SK-N-MC (cell line): ENCODE measurements around the gene GYS2.
"Not testable (repeated sequence)": the region's sequence is repeated elsewhere in the genome, so short reads cannot be mapped to it uniquely, and the experiment has no call there.

Experiments
- DNase-seq: peaks from one replicate; pipeline ENCODE4 v3.0.0-alpha.2; 2011; ENCODE audit warnings: low read depth, low spot score
- H3K27ac ChIP-seq: fragments of 200-600 bp; sonication (generic); 2 replicates; pipeline ENCODE4 v1.5.1; 2016; ENCODE audit warnings: mixed run types
- H3K36me3 ChIP-seq: fragments of 200-600 bp; sonication (generic); 2 replicates; pipeline ENCODE4 v1.6.1; 2017; ENCODE audit warnings: antibody characterized with exemption, low read length, mixed read lengths; ENCODE audit not compliant: insufficient read depth
- H3K4me3 ChIP-seq: fragments of 200-600 bp; sonication (generic); 2 replicates; pipeline ENCODE4 v1.5.1; 2016
- H3K9ac ChIP-seq: fragments of 200-600 bp; sonication (generic); 2 replicates; pipeline ENCODE4 v1.8.0; 2017; ENCODE audit warnings: mixed run types, mixed read lengths; ENCODE audit not compliant: insufficient read length
- H3K9me3 ChIP-seq: fragments of 200-600 bp; sonication (generic); 2 replicates; pipeline ENCODE4 v1.6.1; 2017; ENCODE audit warnings: low read depth, mild to moderate bottlenecking, antibody characterized with exemption, low read length, moderate library complexity, mixed read lengths
- EZH2 ChIP-seq: fragments of 200-600 bp; sonication (generic); IDR thresholded peaks from one replicate; pipeline ENCODE4 v1.6.1; 2017; ENCODE audit warnings: antibody characterized with exemption
- FOXP2 ChIP-seq: optimal IDR thresholded peaks from 2 replicates; pipeline ENCODE3; 2011; ENCODE audit warnings: mild to moderate bottlenecking, moderate library complexity; ENCODE audit not compliant: insufficient read depth; ENCODE audit errors: extremely low read length, control extremely low read depth
- POLR2AphosphoS5 ChIP-seq: IDR thresholded peaks from 2 replicates; pipeline ENCODE4 v1.6.1; 2012; ENCODE audit warnings: mild to moderate bottlenecking, low read depth, low read length, borderline replicate concordance

Gene GYS2

GRCh38 chr12:21614506-21614905 is 9.9 kb upstream of the GYS2 start:
- no peak for DNase-seq
- Histone ChIP-seq H3K9me3 (no peaks in the 10 kb centered on the region), H3K4me3 (peak overlapping the region; percentile 51), H3K9ac (peak overlapping the region; percentile 7), H3K27ac (peak overlapping the region; percentile 64), H3K36me3 (no peaks in the 10 kb centered on the region)
- TF ChIP-seq FOXP2 (no peak), POLR2AphosphoS5 (no peak), EZH2 (no peak)

GRCh38 chr12:21613931-21614330 is 9.3 kb upstream of the GYS2 start:
- peak; percentile 50 for DNase-seq
- Histone ChIP-seq H3K4me3 (peak overlapping the region; percentile 51), H3K9me3 (no peaks in the 10 kb centered on the region), H3K36me3 (no peaks in the 10 kb centered on the region), H3K27ac (peak overlapping the region; percentile 64), H3K9ac (no peak overlapping the region)
- TF ChIP-seq POLR2AphosphoS5 (no peak; the same call in 1 of the 2 replicates), FOXP2 (no peak), EZH2 (no peak)

- no peak for DNase-seq
- Histone ChIP-seq H3K36me3 (no peaks in the 10 kb centered on the region), H3K9ac (no peak overlapping the region)
Measured at GRCh38 chr12:21608196-21608595, 3.5 kb upstream of the GYS2 start.

GRCh38 chr12:21607701-21608100 is 3.1 kb upstream of the GYS2 start:
- H3K36me3 ChIP-seq = no peaks in the 10 kb centered on the region
- H3K9me3 ChIP-seq = no peaks in the 10 kb centered on the region
- H3K27ac ChIP-seq = no peak overlapping the region
- no peak overlapping the region for H3K4me3 ChIP-seq
- TF ChIP-seq FOXP2 = no peak
- no peak for TF ChIP-seq EZH2
- no peak for TF ChIP-seq POLR2AphosphoS5
- no peak for DNase-seq
- H3K9ac ChIP-seq = no peak overlapping the region

More at GRCh38 chr12:21608196-21608595, 3.5 kb upstream of the GYS2 start:
- TF ChIP-seq EZH2 (no peak), POLR2AphosphoS5 (no peak), FOXP2 (no peak)
- Histone ChIP-seq H3K9me3 (no peaks in the 10 kb centered on the region), H3K4me3 (no peak overlapping the region), H3K27ac (no peak overlapping the region)

- Histone ChIP-seq H3K4me3 (no peak overlapping the region), H3K36me3 (no peaks in the 10 kb centered on the region), H3K9me3 (no peaks in the 10 kb centered on the region), H3K9ac (no peak overlapping the region), H3K27ac (no peak overlapping the region)
- TF ChIP-seq POLR2AphosphoS5 (no peak), EZH2 (no peak), FOXP2 (no peak)
- no peak for DNase-seq
Measured at GRCh38 chr12:21606175-21606574, 1.5 kb upstream of the GYS2 start.

- no peak for TF ChIP-seq POLR2AphosphoS5
- TF ChIP-seq EZH2 = no peak
- TF ChIP-seq FOXP2 = no peak
- no peaks in the 10 kb centered on the region for H3K36me3 ChIP-seq
- no peak overlapping the region for H3K4me3 ChIP-seq
- H3K9ac ChIP-seq = no peak overlapping the region
- DNase-seq = no peak
- H3K27ac ChIP-seq = no peak overlapping the region
- H3K9me3 ChIP-seq = no peaks in the 10 kb centered on the region
Measured at GRCh38 chr12:21602774-21603173, 1.9 kb downstream of the GYS2 start.

- no peak overlapping the region for H3K9ac ChIP-seq
- no peak overlapping the region for H3K4me3 ChIP-seq
- no peak for TF ChIP-seq FOXP2
- no peak for TF ChIP-seq EZH2
- no peak for TF ChIP-seq POLR2AphosphoS5
- H3K36me3 ChIP-seq = no peaks in the 10 kb centered on the region
- DNase-seq = no peak
- H3K9me3 ChIP-seq = no peaks in the 10 kb centered on the region
- no peak overlapping the region for H3K27ac ChIP-seq
Measured at GRCh38 chr12:21600196-21600595, 4.5 kb downstream of the GYS2 start.

GRCh38 chr12:21599143-21599999 is 5.3 kb downstream of the GYS2 start:
- no peaks in the 10 kb centered on the region for H3K9me3 ChIP-seq
- H3K27ac ChIP-seq = no peak overlapping the region
- no peak for DNase-seq
- no peak for TF ChIP-seq POLR2AphosphoS5
- TF ChIP-seq FOXP2 = no peak
- TF ChIP-seq EZH2 = no peak
- no peaks in the 10 kb centered on the region for H3K36me3 ChIP-seq
- no peak overlapping the region for H3K4me3 ChIP-seq
- no peak overlapping the region for H3K9ac ChIP-seq

- Histone ChIP-seq H3K9me3 (no peaks in the 10 kb centered on the region), H3K27ac (no peak overlapping the region), H3K9ac (no peak overlapping the region), H3K4me3 (no peak overlapping the region), H3K36me3 (no peaks in the 10 kb centered on the region)
- TF ChIP-seq EZH2 (no peak), FOXP2 (no peak), POLR2AphosphoS5 (no peak)
- DNase-seq = no peak
Measured at GRCh38 chr12:21598651-21599050, 6.0 kb downstream of the GYS2 start.

GRCh38 chr12:21595356-21595755 is 9.3 kb downstream of the GYS2 start:
- H3K36me3 ChIP-seq = not testable (repeated sequence)

More at GRCh38 chr12:21595356-21595755, 9.3 kb downstream of the GYS2 start:
- not testable (repeated sequence) for H3K9me3 ChIP-seq, H3K27ac ChIP-seq, H3K4me3 ChIP-seq, H3K9ac ChIP-seq, DNase-seq
